Measurements from ENCODE around the gene TAF4.
A peak's percentile ranks its signal among the peaks of the same experiment; 100 is the strongest.
"Not testable (repeated sequence)": the region's sequence is repeated elsewhere in the genome, so short reads cannot be mapped to it uniquely, and the experiment has no call there.

TAF4 gene

DNA sequence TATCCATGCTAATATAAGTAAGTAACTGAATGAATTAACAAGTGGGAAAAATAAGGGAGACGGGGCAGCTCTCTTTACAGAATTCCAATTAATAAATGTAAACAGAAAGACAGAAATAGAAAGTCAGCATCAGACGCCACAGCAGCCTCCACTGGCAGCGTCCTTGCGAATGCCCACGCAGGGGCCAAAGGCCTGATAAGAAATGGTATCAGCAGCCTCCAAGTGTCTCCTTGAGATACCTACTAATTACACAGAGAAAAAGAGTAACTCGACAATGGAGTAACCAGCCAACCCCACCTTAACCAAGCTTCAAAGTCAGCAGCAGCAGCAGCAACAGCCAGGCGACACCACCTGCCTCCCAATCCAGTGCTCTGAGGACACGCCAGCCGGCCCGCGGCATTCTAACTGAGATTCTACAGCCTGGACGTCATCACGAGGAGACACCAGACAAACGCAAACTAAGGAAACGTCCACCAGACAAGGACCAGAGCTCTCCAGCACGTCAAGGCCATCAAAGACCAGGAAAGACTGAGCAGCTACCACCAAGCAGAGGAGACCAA, 78.8 kb downstream of the TAF4 start:
- no peak overlapping the region for H3K27ac Mint-ChIP-seq
- no peak overlapping the region for H3K4me3 Mint-ChIP-seq
- H3K36me3 Mint-ChIP-seq (ENCODE audit: low read depth), result peaks cover 62% of the 10 kb centered on the region

DNA sequence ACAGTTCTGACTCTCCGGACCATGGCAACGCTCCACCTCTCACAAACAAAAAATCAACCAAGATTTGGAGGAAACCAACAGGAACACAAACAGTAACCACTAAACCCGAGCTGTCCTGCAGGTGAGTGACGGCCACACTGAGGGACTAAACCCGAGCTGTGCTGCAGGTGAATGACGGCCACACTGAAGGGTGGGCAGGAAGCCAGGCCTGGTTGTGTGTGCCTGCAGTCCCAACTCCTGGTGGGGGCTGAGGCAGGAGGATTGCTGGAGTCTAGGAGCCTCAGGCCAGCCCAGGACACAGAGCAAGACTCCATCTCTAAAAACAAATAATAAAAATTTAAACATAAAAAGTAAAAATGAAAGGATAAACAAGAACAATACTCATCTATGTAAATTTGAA, 80.6 kb downstream of the TAF4 start:
- peaks cover 58% of the 10 kb centered on the region for H3K36me3 Mint-ChIP-seq (ENCODE audit: low read depth)
- H3K4me3 Mint-ChIP-seq, result no peak overlapping the region
- peaks cover 8% of the 10 kb centered on the region for H3K4me1 Mint-ChIP-seq (ENCODE audit: low read depth)
- no peaks in the 10 kb centered on the region for H3K27me3 Mint-ChIP-seq (ENCODE audit: low read depth)
- peaks cover 32% of the 10 kb centered on the region for H3K9me3 Mint-ChIP-seq
- H3K27ac Mint-ChIP-seq, result no peak overlapping the region

More for the DNA sequence above, 78.8 kb downstream of the TAF4 start:
- H3K4me1 Mint-ChIP-seq (ENCODE audit: low read depth), result peaks cover 4% of the 10 kb centered on the region
- no peaks in the 10 kb centered on the region for H3K27me3 Mint-ChIP-seq (ENCODE audit: low read depth)
- peaks cover 35% of the 10 kb centered on the region for H3K9me3 Mint-ChIP-seq

DNA sequence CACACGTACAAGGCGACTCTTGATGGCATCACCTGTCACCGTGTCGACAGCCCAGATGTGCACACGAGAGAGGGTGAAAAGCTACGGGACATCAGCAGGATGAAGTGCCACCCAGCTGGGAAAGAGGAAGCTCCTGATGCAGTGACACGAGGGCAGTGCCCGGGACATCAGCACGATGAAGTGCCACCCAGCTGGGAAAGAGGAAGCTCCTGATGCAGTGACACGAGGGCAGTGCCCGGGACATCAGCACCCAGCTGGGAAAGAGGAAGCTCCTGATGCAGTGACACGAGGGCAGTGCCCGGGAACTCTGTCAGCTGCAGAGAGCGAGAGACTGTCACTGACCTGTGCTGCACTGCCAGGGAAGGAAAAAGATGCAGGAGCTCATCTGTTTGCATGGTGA, 81.2 kb downstream of the TAF4 start:
- peaks cover 53% of the 10 kb centered on the region for H3K36me3 Mint-ChIP-seq (ENCODE audit: low read depth)
- not testable (repeated sequence) for H3K27me3 Mint-ChIP-seq (ENCODE audit: low read depth); H3K27ac Mint-ChIP-seq; H3K4me3 Mint-ChIP-seq; H3K4me1 Mint-ChIP-seq (ENCODE audit: low read depth)
- peaks cover 32% of the 10 kb centered on the region for H3K9me3 Mint-ChIP-seq

DNA sequence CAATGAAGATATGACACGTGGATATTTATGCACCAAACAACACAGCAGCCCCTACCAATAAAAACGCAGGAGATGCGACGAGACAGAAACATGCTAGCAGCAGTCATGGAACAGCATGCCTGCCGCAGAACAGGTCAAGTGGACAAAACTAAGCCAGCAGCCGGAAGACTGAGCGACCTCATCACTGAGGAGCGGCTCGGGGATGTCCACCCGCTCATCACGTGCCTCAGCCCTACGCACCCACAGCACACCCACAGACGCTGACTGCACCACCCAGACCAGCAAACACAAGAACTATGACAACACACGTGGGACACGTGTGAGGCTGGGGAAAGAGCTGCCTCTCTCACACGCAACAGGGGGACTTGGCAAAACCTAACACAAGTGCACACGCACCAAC, 81.7 kb downstream of the TAF4 start:
- H3K4me3 Mint-ChIP-seq, result no peak overlapping the region
- no peak overlapping the region for H3K27ac Mint-ChIP-seq
- H3K4me1 Mint-ChIP-seq (ENCODE audit: low read depth), result peaks cover 8% of the 10 kb centered on the region
- H3K9me3 Mint-ChIP-seq, result peaks cover 32% of the 10 kb centered on the region
- H3K36me3 Mint-ChIP-seq (ENCODE audit: low read depth), result peaks cover 50% of the 10 kb centered on the region
- no peaks in the 10 kb centered on the region for H3K27me3 Mint-ChIP-seq (ENCODE audit: low read depth)

DNA sequence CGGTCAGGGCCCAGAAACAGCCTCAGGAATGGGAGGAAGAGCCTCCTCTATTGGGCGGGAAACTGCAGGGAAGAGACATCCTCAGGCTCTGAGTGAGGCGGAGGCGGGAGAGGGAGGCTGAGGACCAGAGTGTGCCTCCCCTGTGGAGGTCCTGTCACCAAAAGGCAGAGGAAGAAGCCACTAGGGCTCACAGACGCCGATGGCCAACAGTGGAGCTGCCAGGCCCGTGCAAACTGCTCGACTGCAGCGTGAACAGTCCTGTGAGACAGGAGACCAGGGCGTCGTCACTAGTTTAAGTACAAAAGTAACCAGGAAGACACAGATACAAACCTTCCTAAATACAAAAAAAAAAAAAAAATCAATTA, 82.7 kb downstream of the TAF4 start:
- Mint-ChIP-seq H3K27ac (no peak overlapping the region), H3K4me1 (ENCODE audit: low read depth) (peaks cover 8% of the 10 kb centered on the region), H3K36me3 (ENCODE audit: low read depth) (peaks cover 44% of the 10 kb centered on the region), H3K27me3 (ENCODE audit: low read depth) (no peaks in the 10 kb centered on the region), H3K9me3 (peaks cover 32% of the 10 kb centered on the region), H3K4me3 (no peak overlapping the region)

DNA sequence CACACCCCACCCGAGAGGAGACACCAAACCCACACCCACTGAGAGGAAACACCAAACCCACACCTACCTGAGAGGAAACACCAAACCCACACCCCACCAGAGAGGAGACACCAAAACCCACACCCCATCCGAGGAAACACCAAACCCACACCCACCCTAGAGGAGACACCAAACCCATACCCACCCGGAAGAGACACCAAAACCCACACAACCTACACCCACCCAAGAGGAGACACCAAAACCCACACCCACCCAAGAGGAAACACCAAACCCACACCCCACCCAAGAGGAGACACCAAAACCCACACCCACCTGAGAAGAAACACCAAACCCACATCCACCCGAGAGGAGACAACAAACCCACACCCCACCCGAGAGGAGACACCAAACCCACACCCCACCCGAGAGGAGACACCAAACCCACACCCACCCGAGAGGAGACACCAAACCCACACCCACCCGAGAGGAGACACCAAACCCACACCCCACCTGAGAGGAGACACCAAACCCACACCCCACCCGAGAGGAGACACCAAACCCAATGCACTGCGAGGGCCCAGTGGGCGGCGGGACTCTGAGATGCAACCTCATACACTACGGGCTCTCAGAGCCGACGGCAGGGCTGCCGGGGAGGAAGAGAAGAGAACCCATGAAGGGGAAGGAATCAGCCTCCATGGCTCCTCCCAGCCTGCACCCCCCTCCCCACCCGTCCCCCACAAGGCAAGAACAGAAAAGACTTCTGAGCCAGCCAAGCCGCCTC, 83.3 kb downstream of the TAF4 start:
- Mint-ChIP-seq H3K4me3 (no peak overlapping the region), H3K9me3 (peaks cover 26% of the 10 kb centered on the region), H3K27ac (peak overlapping the region; percentile 66), H3K36me3 (ENCODE audit: low read depth) (peaks cover 38% of the 10 kb centered on the region), H3K4me1 (ENCODE audit: low read depth) (peaks cover 8% of the 10 kb centered on the region), H3K27me3 (ENCODE audit: low read depth) (no peaks in the 10 kb centered on the region)

DNA sequence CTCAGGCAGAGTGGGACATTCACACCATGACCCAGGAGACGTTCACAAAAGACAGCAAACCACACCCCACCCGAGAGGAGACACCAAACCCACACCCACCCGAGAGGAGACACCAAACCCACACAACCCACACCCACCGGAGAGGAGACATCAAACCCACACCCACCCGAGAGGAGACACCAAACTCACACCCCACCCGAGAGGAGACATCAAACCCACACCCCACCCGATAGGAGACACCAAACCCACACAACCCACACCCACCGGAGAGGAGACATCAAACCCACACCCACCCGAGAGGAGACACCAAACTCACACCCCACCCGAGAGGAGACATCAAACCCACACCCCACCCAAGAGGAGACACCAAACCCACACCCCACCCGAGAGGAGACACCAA, 84.0 kb downstream of the TAF4 start:
- not testable (repeated sequence) for H3K4me1 Mint-ChIP-seq (ENCODE audit: low read depth); H3K27ac Mint-ChIP-seq; H3K27me3 Mint-ChIP-seq (ENCODE audit: low read depth); H3K4me3 Mint-ChIP-seq
- peaks cover 21% of the 10 kb centered on the region for H3K9me3 Mint-ChIP-seq
- peaks cover 31% of the 10 kb centered on the region for H3K36me3 Mint-ChIP-seq (ENCODE audit: low read depth)

DNA sequence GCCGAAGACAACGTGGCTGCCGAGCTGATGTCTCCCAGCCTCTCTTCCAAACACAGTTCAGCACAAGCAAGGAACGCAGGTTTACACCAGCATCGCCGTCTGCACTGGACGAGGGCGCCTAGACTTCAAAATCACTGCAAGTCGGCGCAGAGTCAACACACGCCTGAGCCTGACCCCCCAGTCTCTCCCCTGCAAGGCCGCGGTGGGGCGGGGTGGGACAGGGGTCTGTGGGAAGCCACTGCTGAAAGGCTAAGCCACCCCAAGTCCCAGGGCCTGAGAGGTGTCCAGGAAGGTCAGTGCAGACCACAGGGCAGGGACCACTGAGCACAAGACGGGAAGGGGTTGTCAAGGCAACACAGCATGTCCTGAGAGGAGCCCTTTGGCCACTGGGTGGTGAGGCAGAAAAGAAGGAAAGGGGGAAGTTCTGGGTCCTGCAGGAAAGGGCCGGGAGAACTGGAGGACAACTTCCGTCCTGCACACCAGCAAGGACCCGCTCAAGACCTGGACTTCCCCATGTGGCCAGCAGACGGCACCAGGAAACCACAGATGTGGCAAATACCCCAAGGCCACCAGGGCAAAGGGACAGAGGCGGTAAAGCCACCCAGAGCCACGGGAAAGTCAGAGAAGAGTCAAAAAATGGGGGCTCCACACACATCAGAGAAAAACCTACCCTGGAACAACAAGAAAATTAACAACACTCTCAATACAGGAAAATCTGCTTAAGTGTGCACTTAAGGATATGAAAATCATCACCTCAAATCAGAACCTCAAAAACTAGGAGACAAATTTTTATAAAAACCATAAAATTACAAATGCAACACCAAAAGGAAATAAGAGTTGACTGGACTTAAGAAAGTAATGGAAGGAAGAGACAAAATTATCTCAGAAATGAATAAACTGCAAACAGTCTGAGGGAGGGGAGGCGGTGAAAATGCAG, 84.8 kb downstream of the TAF4 start:
- Mint-ChIP-seq H3K9me3 (peaks cover 21% of the 10 kb centered on the region), H3K4me3 (no peak overlapping the region), H3K27me3 (ENCODE audit: low read depth) (no peaks in the 10 kb centered on the region), H3K4me1 (ENCODE audit: low read depth) (peaks cover 8% of the 10 kb centered on the region), H3K27ac (peak overlapping the region; percentile 52), H3K36me3 (ENCODE audit: low read depth) (peaks cover 29% of the 10 kb centered on the region)

DNA sequence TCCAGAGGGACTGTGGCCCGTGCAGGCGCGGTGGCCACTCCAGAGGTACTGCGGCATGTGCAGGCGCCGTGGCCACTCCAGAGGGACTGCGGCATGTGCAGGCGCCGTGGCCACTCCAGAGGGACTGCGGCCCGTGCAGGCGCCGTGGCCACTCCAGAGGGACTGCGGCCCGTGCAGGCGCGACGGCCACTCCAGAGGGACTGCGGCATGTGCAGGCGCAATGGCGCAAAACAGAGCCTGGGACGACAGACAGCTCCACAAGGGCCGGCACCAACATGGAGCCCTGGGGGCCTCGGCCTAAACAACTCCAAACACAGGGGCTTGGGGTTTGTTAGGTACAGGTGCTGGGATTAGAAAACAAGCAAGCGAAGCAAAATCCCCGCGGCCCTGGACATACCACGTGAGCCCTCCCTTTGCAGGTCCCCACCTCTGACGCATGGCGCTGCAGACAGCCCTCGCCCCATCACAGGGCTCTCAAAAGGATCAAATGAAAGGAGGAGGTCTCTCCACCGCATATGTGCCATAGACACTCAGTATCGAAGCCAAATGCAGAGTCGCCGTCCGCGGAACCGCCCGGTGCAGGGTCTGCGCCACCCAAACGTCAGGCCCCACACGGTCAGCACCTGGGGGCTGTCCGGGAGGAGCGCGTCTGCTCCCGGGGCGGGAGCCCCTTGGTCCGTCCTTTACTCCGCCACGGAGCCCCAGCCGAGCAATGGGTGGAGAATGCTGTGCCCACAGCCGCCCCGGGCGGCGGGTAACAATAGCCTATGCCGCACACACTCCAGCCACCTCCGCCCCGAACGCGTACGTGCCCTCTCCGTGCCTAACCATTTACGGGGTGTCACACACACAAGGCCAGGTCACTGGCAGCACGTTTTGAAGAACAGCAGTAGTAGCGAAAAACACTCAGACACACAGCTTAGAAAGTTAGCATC, 85.7 kb downstream of the TAF4 start:
- H3K4me1 Mint-ChIP-seq (ENCODE audit: low read depth), result peaks cover 8% of the 10 kb centered on the region
- no peak overlapping the region for H3K27ac Mint-ChIP-seq
- no peak overlapping the region for H3K4me3 Mint-ChIP-seq
- no peaks in the 10 kb centered on the region for H3K27me3 Mint-ChIP-seq (ENCODE audit: low read depth)
- peaks cover 28% of the 10 kb centered on the region for H3K36me3 Mint-ChIP-seq (ENCODE audit: low read depth)
- H3K9me3 Mint-ChIP-seq, result peaks cover 21% of the 10 kb centered on the region

DNA sequence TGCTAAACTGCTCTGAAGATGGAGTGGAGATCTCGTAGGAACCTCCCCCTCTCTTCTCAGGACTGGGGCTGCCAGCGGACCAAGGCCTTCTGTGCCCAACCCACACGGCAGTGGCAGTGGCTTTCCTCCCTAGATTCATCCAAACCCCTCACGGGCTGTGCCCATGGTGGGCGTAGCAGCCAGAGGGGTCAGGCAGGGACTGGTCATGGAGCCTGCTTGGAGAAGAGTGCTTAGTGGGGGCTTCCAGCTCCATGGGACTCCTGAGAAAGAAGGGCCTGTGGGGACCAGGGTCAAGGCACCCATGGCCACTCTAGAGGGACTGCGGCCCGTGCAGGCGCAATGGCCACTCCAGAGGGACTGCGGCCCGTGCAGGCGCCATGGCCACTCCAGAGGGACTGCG, 86.6 kb downstream of the TAF4 start:
- Mint-ChIP-seq H3K9me3 (peaks cover 19% of the 10 kb centered on the region), H3K4me1 (ENCODE audit: low read depth) (peaks cover 8% of the 10 kb centered on the region), H3K36me3 (ENCODE audit: low read depth) (peaks cover 23% of the 10 kb centered on the region), H3K4me3 (no peak overlapping the region), H3K27me3 (ENCODE audit: low read depth) (no peaks in the 10 kb centered on the region), H3K27ac (no peak overlapping the region)

DNA sequence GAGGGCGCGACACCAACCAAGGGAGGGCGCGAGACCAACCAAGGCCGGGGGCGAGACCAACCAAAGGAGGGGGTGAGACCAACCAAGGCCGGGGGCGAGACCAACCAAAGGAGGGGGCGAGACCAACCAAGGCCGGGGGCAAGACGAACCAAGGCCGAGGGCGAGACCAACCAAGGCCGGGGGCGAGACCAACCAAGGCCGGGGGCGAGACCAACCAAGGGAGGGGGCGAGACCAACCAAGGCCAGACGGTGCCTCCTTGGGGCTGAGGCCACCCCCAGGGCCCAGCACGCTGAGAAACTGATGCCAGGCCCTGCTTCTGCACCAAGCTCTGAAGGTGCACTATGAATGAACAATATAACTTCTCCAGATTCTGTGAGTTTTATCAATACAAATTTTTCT, 87.2 kb downstream of the TAF4 start:
- Mint-ChIP-seq H3K9me3 (peaks cover 13% of the 10 kb centered on the region), H3K27me3 (ENCODE audit: low read depth) (no peaks in the 10 kb centered on the region), H3K36me3 (ENCODE audit: low read depth) (peaks cover 19% of the 10 kb centered on the region), H3K4me1 (ENCODE audit: low read depth) (peaks cover 8% of the 10 kb centered on the region), H3K4me3 (no peak overlapping the region), H3K27ac (no peak overlapping the region)

DNA sequence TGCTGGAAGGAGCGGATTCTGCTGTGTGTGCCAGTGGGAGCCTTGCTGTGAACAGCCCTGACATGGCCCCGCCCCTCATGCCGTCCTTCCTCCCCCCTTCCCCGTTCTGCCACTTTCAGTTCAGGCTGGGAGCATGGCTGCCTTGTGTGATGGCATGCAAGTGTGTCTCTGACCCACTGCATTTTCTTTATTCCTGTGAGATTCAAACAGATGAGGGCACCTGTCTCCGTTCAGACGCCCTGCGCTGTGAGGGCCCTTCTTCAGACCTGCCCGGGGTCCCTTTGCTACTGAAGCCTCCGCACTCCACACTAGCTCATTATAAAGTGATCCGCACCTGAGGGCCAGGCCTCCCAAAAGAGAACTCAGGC, 88.3 kb downstream of the TAF4 start:
- H3K4me3 Mint-ChIP-seq, result no peak overlapping the region
- H3K27me3 Mint-ChIP-seq (ENCODE audit: low read depth), result no peaks in the 10 kb centered on the region
- peaks cover 8% of the 10 kb centered on the region for H3K4me1 Mint-ChIP-seq (ENCODE audit: low read depth)
- no peak overlapping the region for H3K27ac Mint-ChIP-seq
- peaks cover 13% of the 10 kb centered on the region for H3K9me3 Mint-ChIP-seq
- H3K36me3 Mint-ChIP-seq (ENCODE audit: low read depth), result peaks cover 19% of the 10 kb centered on the region

DNA sequence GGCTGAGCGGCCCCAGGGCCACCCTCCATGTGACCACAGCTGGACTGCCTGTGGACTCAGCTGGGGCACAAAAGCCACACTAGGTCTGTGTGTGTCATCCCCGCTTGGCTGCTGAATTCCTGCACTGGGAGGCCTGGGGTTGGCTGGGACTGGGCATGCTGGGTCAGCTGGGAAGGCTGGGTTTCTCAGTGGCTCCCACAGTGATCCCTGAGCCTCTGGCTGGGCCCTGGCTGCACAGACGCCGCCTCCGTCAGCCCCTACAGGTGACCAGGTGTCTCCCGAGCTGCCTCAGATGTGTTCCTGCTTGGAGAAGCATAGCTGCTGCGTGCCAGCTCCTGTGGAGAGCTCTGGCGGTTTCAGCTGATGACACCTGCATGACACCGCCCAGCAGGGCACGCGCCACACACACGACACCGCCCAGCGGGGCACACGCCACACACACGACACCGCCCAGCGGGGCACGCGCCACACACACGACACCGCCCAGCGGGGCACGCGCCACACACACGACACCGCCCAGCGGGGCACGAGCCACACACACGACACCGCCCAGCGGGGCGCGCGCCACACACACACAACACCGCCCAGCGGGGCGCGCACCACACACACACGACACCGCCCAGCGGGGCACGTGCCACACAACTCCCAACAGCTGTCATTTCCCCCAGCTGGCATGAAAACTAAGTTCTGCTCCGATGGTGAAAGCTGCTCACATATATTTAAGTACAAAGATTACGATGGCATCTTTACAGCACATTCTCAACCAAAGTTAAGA, 88.8 kb downstream of the TAF4 start:
- peaks cover 8% of the 10 kb centered on the region for H3K9me3 Mint-ChIP-seq
- H3K36me3 Mint-ChIP-seq (ENCODE audit: low read depth), result peaks cover 17% of the 10 kb centered on the region
- H3K27ac Mint-ChIP-seq, result no peak overlapping the region
- H3K27me3 Mint-ChIP-seq (ENCODE audit: low read depth), result no peaks in the 10 kb centered on the region
- H3K4me1 Mint-ChIP-seq (ENCODE audit: low read depth), result peaks cover 4% of the 10 kb centered on the region
- H3K4me3 Mint-ChIP-seq, result no peak overlapping the region
